HCT116 (cell line): Measurements from ENCODE around the gene STRBP.

Source experiments
- EZH2 ChIP-seq: fragments of 200-600 bp; sonication (generic); IDR thresholded peaks from 2 replicates; pipeline ENCODE4 v1.6.1; 2017; ENCODE audit warnings: antibody characterized with exemption, mixed run types
- EZH2phosphoT487 ChIP-seq: fragments of 200-600 bp; IDR thresholded peaks from 2 replicates; pipeline ENCODE4 v1.6.1; 2018; ENCODE audit warnings: antibody characterized with exemption, borderline replicate concordance
- JUND ChIP-seq: IDR thresholded peaks from 2 replicates; pipeline ENCODE4 v1.6.1; 2012
- POLR2A ChIP-seq: IDR thresholded peaks from 2 replicates; pipeline ENCODE4 v1.7.0; 2011; ENCODE audit warnings: borderline replicate concordance; ENCODE audit not compliant: insufficient read depth, insufficient read length; ENCODE audit errors: extremely low read depth
- POLR2AphosphoS5 ChIP-seq: IDR thresholded peaks from 2 replicates; pipeline ENCODE4 v1.6.1; 2011; ENCODE audit warnings: mild to moderate bottlenecking, low read depth, low read length, moderate library complexity
- REST ChIP-seq: IDR thresholded peaks from 2 replicates; pipeline ENCODE4 v1.6.1; 2012; ENCODE audit warnings: low read depth
- TF ChIP-seq, protein P1 (sequence below), 3 experiments: fragments of 200-600 bp in 1 of 3; sonication (generic) in 1 of 3; IDR thresholded peaks in 2 of 3; conservative IDR thresholded peaks in 1 of 3; 2 replicates each; pipeline ENCODE4 v1.5.1; 2012 to 2017; ENCODE audit warnings: low read depth in 2 of 3, low read length in 2 of 3, antibody characterized with exemption in 1 of 3, borderline replicate concordance in 1 of 3, control low read depth in 1 of 3, mild to moderate bottlenecking in 1 of 3, mixed read lengths in 1 of 3, mixed run types in 1 of 3, moderate library complexity in 1 of 3; ENCODE audit not compliant: insufficient read depth in 1 of 3
- TF ChIP-seq, protein P2 (sequence below): IDR thresholded peaks from 2 replicates; pipeline ENCODE4 v1.6.1; 2012

GRCh38 chr9:123105490-123105889 is 162.9 kb downstream of the STRBP start:
- no peak for TF ChIP-seq REST
- TF ChIP-seq POLR2A, result no peak
- no peak for TF ChIP-seq POLR2AphosphoS5
- TF ChIP-seq, protein P1, sequence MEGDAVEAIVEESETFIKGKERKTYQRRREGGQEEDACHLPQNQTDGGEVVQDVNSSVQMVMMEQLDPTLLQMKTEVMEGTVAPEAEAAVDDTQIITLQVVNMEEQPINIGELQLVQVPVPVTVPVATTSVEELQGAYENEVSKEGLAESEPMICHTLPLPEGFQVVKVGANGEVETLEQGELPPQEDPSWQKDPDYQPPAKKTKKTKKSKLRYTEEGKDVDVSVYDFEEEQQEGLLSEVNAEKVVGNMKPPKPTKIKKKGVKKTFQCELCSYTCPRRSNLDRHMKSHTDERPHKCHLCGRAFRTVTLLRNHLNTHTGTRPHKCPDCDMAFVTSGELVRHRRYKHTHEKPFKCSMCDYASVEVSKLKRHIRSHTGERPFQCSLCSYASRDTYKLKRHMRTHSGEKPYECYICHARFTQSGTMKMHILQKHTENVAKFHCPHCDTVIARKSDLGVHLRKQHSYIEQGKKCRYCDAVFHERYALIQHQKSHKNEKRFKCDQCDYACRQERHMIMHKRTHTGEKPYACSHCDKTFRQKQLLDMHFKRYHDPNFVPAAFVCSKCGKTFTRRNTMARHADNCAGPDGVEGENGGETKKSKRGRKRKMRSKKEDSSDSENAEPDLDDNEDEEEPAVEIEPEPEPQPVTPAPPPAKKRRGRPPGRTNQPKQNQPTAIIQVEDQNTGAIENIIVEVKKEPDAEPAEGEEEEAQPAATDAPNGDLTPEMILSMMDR (IDR thresholded peaks at IDR 0.05 in 2 of 3, conservative IDR thresholded peaks at IDR 0.05 in 1 of 3; ENCODE audit: borderline replicate concordance in 1 of 3, insufficient read depth in 1 of 3, low read depth in 2 of 3, low read length in 2 of 3), result no peak
- no peak for TF ChIP-seq EZH2
- TF ChIP-seq EZH2phosphoT487, result no peak
- TF ChIP-seq, protein P2, sequence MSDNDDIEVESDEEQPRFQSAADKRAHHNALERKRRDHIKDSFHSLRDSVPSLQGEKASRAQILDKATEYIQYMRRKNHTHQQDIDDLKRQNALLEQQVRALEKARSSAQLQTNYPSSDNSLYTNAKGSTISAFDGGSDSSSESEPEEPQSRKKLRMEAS, result no peak
- TF ChIP-seq JUND, result no peak
